Mammary epithelial cell (primary cell): ENCODE results near the gene TSPAN13.

Experiments used
- EZH2 ChIP-seq: IDR thresholded peaks from 2 replicates; pipeline ENCODE4 v1.6.1; 2012; ENCODE audit warnings: low read length, inconsistent platforms, borderline replicate concordance
- TF ChIP-seq, protein P1 (sequence below), 2 donors: IDR thresholded peaks in 1 of 2; conservative IDR thresholded peaks in 1 of 2; 2 replicates each; pipeline ENCODE4 v1.5.1; 2011 to 2012; ENCODE audit warnings: inconsistent platforms in 2 of 2, low read length in 2 of 2, mild to moderate bottlenecking in 2 of 2, control low read depth in 1 of 2, low read depth in 1 of 2; ENCODE audit not compliant: insufficient read depth in 1 of 2; ENCODE audit errors: extremely low read depth in 1 of 2

DNA sequence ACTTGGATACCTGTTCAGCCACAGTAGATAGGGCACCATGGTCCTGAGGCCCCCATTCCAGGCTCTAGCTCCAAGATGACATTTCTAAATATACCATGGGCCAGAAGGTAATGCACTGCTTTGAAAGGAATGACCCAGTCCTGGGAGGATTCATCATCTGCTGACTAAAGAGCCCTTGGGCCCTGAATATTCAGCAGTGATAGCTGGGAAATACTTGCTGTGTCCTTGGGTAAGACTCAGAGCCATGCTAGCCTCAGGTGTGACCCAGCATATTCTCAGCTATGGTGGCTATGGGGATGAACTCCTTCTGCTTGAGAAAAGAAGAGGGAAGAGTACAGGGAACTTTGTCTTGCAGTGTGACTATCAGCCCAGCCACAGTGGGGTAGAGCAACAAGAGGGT, 72.5 kb downstream of the TSPAN13 start:
- TF ChIP-seq, protein P1, sequence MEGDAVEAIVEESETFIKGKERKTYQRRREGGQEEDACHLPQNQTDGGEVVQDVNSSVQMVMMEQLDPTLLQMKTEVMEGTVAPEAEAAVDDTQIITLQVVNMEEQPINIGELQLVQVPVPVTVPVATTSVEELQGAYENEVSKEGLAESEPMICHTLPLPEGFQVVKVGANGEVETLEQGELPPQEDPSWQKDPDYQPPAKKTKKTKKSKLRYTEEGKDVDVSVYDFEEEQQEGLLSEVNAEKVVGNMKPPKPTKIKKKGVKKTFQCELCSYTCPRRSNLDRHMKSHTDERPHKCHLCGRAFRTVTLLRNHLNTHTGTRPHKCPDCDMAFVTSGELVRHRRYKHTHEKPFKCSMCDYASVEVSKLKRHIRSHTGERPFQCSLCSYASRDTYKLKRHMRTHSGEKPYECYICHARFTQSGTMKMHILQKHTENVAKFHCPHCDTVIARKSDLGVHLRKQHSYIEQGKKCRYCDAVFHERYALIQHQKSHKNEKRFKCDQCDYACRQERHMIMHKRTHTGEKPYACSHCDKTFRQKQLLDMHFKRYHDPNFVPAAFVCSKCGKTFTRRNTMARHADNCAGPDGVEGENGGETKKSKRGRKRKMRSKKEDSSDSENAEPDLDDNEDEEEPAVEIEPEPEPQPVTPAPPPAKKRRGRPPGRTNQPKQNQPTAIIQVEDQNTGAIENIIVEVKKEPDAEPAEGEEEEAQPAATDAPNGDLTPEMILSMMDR (conservative IDR thresholded peaks at IDR 0.05 in 1 of 2, IDR thresholded peaks at IDR 0.05 in 1 of 2; ENCODE audit: extremely low read depth in 1 of 2, insufficient read depth in 1 of 2, low read depth in 1 of 2, low read length in 2 of 2), result no peak
- no peak for TF ChIP-seq EZH2
